Natural killer cell (primary cell): ENCODE data around the gene MPLKIP. TPM values are rescaled to one million over a fixed set of nuclear protein-coding genes. Genes with fewer than 3 reads are reported as not detected.
A peak's percentile ranks its signal among the peaks of the same experiment; 100 is the strongest.

Experiments
- ATAC-seq, 3 donors: fragments of 150-1000 bp in 2 of 3; fragments of 200-7000 bp in 1 of 3; cut with Tn5 transposase; 1 replicate in 1 of 3; 2 replicates in 2 of 3; pipeline ENCODE4 v1.10.0; 2021; ENCODE audit warnings: mild to moderate bottlenecking in 2 of 3, moderate library complexity in 2 of 3
- DNase-seq, 2 donors: peaks; one replicate each; pipeline versions ENCODE4 v3.0.0 to v3.0.0-alpha.2; 2013 to 2021; ENCODE audit warnings: mixed read lengths in 1 of 2
- H3K27ac ChIP-seq: one replicate; pipeline ENCODE4 v1.5.1; 2013; ENCODE audit warnings: mild to moderate bottlenecking, low read length
- H3K27me3 ChIP-seq: one replicate; pipeline ENCODE4 v1.6.1; 2013; ENCODE audit warnings: low read length; ENCODE audit not compliant: control insufficient read depth, insufficient read depth
- H3K36me3 ChIP-seq: one replicate; pipeline ENCODE4 v1.6.1; 2013; ENCODE audit warnings: low read length; ENCODE audit not compliant: control insufficient read depth, insufficient read depth
- H3K4me1 ChIP-seq: one replicate; pipeline ENCODE4 v1.6.1; 2013; ENCODE audit warnings: low read length; ENCODE audit not compliant: control insufficient read depth, insufficient read depth
- H3K4me3 ChIP-seq: one replicate; pipeline ENCODE4 v1.5.1; 2013; ENCODE audit warnings: low read length
- H3K9me3 ChIP-seq: one replicate; pipeline ENCODE4 v1.6.1; 2013; ENCODE audit warnings: low read length; ENCODE audit not compliant: control insufficient read depth, insufficient read depth
- H3K27ac Mint-ChIP-seq, 2 donors: one replicate each; pipeline ENCODE4 v1.8.0; 2022; ENCODE audit warnings: mild to moderate bottlenecking in 2 of 2, mixed read lengths in 2 of 2, moderate library complexity in 1 of 2
- H3K27me3 Mint-ChIP-seq, 2 donors: one replicate each; pipeline ENCODE4 v1.8.0; 2022; ENCODE audit warnings: low read depth in 2 of 2, mixed read lengths in 2 of 2
- H3K36me3 Mint-ChIP-seq: one replicate; pipeline ENCODE4 v1.8.0; 2022; ENCODE audit warnings: mixed read lengths
- H3K4me1 Mint-ChIP-seq, 2 donors: one replicate each; pipeline ENCODE4 v1.8.0; 2022; ENCODE audit warnings: mixed read lengths in 2 of 2
- H3K4me3 Mint-ChIP-seq: one replicate; pipeline ENCODE4 v1.8.0; 2022; ENCODE audit warnings: mild to moderate bottlenecking, moderate library complexity, mixed read lengths
- H3K9me3 Mint-ChIP-seq, 2 donors: one replicate each; pipeline ENCODE4 v1.8.0; 2022; ENCODE audit warnings: mixed read lengths in 2 of 2
- WGBS: methylation state at CpG from one replicate; pipeline ENCODE4 v1.1.7; 2013; ENCODE audit warnings: missing lambda C conversion rate; ENCODE audit not compliant: insufficient coverage; 5-methylcytosine and 5-hydroxymethylcytosine counted together
- intact Hi-C: fragments of 100-400 bp; cut with micrococcal nuclease; formaldehyde crosslinking; loops from one replicate; pipeline ENCODE4 v1.14.2; 2022
- total RNA-seq, 4 donors: library from RNA; stranded (reverse); fragments of 120-200 nt in 1 of 4; gene quantifications; one replicate each; pipeline versions ENCODE4 v1.2.3 to v1.2.4, GENCODE V29; 2013 to 2022
- TF ChIP-seq, protein P1 (sequence below): fragments of 200-600 bp; IDR thresholded peaks from one replicate; pipeline ENCODE4 v1.8.0; 2022; ENCODE audit warnings: antibody characterized with exemption

The MPLKIP gene
- total RNA-seq, 3 donors from 2014 or later (not counting 1 experiment from before 2014, with no cell fraction given), result 16.0 to 26.9 (median 17.1) TPM

DNA sequence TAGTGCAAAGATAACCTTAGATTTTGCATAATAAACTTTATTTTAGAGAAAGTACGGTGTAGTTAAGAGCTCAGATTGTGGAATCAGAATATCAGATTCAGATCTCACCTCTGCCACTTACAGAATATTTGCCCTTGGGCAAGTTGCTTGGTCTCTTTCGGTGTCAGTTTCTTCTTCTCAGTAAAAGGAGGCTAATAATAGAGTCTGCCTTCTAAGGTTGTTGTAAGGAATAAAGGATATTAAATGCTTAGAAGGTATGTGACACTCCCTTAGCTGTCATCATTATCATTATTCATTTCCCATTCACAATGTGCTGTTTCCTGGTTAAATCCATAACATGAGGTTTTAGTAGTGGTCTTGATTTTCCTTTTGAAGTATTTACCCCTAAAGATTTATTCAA, 42.2 kb downstream of the MPLKIP start:
- ATAC-seq, result no peak
- no peaks in the 10 kb centered on the region for H3K27me3 ChIP-seq
- TF ChIP-seq, protein P1, sequence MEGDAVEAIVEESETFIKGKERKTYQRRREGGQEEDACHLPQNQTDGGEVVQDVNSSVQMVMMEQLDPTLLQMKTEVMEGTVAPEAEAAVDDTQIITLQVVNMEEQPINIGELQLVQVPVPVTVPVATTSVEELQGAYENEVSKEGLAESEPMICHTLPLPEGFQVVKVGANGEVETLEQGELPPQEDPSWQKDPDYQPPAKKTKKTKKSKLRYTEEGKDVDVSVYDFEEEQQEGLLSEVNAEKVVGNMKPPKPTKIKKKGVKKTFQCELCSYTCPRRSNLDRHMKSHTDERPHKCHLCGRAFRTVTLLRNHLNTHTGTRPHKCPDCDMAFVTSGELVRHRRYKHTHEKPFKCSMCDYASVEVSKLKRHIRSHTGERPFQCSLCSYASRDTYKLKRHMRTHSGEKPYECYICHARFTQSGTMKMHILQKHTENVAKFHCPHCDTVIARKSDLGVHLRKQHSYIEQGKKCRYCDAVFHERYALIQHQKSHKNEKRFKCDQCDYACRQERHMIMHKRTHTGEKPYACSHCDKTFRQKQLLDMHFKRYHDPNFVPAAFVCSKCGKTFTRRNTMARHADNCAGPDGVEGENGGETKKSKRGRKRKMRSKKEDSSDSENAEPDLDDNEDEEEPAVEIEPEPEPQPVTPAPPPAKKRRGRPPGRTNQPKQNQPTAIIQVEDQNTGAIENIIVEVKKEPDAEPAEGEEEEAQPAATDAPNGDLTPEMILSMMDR, result no peak
- no peak overlapping the region for H3K27ac ChIP-seq
- H3K9me3 Mint-ChIP-seq, result no peaks in the 10 kb centered on the region
- H3K27ac Mint-ChIP-seq, result peak overlapping the region; percentile 11 to 31
- no peaks in the 10 kb centered on the region for H3K4me1 ChIP-seq
- H3K4me3 ChIP-seq, result no peak overlapping the region
- H3K9me3 ChIP-seq, result no peaks in the 10 kb centered on the region
- peaks cover 9% of the 10 kb centered on the region for H3K36me3 Mint-ChIP-seq
- H3K4me3 Mint-ChIP-seq, result no peak overlapping the region
- no peaks in the 10 kb centered on the region for H3K27me3 Mint-ChIP-seq
- intact Hi-C loops, result no loop called here
- DNase-seq, result no peak
- peaks cover 65% of the 10 kb centered on the region for H3K36me3 ChIP-seq
- H3K4me1 Mint-ChIP-seq, result no peaks in the 10 kb centered on the region
- WGBS, result no CpG with 5 or more reads among the region's 2 CpGs

DNA sequence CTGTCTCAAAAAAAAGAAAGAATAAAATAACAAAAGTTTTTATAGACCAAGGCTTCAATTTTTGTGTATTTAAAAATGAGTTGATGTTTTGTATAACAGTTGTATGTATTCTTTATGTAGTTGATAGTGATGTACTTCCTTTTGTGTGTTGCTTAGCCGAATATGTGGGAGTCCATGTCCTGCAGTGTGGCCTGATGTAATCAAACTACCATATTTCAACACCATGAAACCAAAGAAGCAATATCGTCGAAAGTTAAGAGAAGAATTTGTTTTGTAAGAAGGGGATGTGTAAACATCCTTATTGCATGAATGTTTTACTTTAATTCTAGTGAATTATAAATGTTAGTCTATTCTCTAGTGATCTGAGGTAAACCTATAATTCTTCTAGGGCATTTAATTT, 56.6 kb downstream of the MPLKIP start:
- Mint-ChIP-seq H3K27me3 (no peaks in the 10 kb centered on the region), H3K36me3 (no peaks in the 10 kb centered on the region), H3K4me1 (peaks cover 0 to 3% of the 10 kb centered on the region in 2 donors), H3K4me3 (no peak overlapping the region), H3K9me3 (no peaks in the 10 kb centered on the region), H3K27ac (no peak overlapping the region)
- H3K27me3 ChIP-seq, result no peaks in the 10 kb centered on the region
- no peak overlapping the region for H3K4me3 ChIP-seq
- no peaks in the 10 kb centered on the region for H3K4me1 ChIP-seq
- H3K36me3 ChIP-seq, result peaks cover 14% of the 10 kb centered on the region
- no peaks in the 10 kb centered on the region for H3K9me3 ChIP-seq
- TF ChIP-seq, protein P1, result no peak
- no peak for ATAC-seq
- intact Hi-C loops, result no loop called here
- WGBS, result no CpG with 5 or more reads among the region's 3 CpGs
- H3K27ac ChIP-seq, result no peak overlapping the region
- DNase-seq, result no peak

Other genes with a start within 250 kb of the MPLKIP start
- gene CDK13, start 184.4 kb downstream of the MPLKIP start, total RNA-seq, result 100 to 1,000 TPM; 149 to 179 (median 163) TPM
- under 1 TPM in 2 of 3 donors, not detected in 1; 0.40 to 0.59 TPM for gene SUGCT, start 383 bp upstream of the MPLKIP start, total RNA-seq